GM03348 (cell line): Measurements from ENCODE around the gene NUP58.
"Not testable (repeated sequence)": the region's sequence is repeated elsewhere in the genome, so short reads cannot be mapped to it uniquely, and the experiment has no call there.

Experiments used
- DNase-seq: peaks from one replicate; pipeline ENCODE4 v3.0.0; 2012; ENCODE audit warnings: low spot score

Gene NUP58

GRCh38 chr13:25306671-25307464 lies 5.4 kb downstream of the NUP58 start:
- DNase-seq, result no peak

DNA sequence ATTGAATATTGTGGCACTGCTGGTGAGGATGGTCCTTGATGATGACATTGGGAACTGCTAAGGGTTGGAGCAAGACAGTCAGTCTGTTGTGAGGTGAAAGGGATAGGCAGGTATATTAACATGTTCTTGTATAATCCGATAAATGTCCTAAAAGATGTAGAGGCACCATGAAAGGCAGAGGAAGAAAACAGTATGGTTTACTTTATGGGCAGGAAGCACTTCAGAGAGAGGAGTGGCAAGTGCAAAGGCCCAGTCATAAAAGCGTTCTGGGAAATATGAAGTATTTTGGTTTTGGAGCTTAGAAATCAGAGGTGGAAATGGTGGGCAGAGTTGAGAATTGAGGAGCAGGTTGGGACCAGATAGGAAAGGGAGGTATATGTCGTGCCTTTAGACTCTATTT lies 9.5 kb downstream of the NUP58 start:
- DNase-seq, result no peak

DNA sequence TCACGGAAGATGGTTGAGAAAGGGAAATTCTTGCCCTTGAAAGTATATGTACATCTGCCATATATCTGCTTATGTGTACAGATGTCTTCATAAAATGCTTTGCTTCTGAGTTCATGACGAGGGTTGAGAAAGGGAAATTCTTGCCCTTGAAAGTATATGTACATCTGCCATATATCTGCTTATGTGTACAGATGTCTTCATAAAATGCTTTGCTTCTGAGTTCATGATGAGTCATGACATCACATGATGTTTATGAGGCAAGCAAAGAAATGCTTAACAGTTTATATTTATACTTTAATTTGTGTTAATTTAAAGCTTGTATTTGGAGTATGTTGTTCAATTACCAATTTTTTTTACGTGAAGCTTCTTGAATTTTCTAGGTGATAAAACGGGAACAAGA lies 17.5 kb downstream of the NUP58 start:
- DNase-seq, result not testable (repeated sequence)

- no peak for DNase-seq
Measured at GRCh38 chr13:25319771-25320170, 18.3 kb downstream of the NUP58 start.

- DNase-seq, result no peak
Measured at GRCh38 chr13:25324100-25324499, 22.7 kb downstream of the NUP58 start.

DNA sequence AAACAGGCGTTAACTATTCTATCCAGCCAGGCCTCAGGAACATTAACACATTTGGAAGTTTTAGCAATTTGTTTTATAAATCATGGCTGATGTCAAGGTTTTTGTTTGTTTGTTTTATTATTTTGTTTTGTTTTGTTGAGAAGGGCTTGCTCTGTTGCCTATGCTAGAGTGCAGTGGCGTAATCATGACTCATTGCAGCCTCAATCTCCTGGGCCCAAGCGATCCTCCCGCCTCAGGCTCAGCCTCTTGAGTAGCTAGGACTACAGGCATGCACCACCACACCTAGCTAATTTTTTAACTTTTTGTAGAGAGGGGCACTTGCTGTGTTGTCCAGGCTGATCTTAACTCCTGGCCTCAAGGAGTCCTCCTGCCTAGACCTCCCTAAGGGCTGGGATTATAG lies 28.3 kb downstream of the NUP58 start:
- DNase-seq, result no peak

GRCh38 chr13:25330541-25330940 lies 29.1 kb downstream of the NUP58 start:
- no peak for DNase-seq

- DNase-seq, result peak; percentile 10
Measured at GRCh38 chr13:25335856-25336255, 34.4 kb downstream of the NUP58 start.

DNA sequence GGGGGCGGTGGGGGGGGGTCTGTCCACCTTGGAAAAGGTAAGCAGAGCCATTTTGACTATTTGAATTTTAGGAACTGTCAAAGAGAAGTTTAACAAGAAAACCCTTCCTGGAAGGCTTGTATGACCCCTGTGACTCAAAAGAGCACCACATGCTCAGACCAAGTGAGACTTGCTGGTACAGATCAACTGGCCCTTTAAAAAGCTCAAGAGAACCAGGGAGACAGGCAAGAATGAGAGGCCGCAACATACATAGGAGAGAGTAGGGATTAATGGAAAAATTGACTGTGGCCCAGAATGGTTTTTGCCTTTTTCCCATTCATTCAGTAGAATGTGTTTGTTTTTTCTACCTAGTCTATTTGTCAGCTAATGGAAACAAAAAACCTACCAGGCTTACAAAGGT lies 44.2 kb downstream of the NUP58 start:
- DNase-seq, result no peak

GRCh38 chr13:25347151-25347550 lies 45.7 kb downstream of the NUP58 start:
- DNase-seq, result no peak

DNA sequence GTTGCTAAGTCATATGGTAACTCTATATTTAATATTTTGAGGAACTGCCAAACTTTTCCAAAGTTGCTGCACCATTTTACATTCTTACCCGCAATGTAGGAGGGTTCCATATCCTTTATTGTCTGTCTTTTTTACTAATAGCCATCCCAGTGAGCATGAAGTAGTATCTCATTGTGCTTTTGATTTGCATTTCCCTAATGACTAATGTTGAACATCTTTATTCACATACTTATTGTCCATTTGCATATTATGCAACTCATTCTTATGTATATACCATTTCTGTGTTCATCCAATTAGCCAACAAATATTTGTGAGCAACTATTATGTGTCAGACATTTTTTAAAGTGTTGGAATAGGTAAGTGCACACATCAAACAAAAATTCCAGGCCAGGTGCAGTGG lies 50.0 kb downstream of the NUP58 start:
- DNase-seq, result no peak

DNA sequence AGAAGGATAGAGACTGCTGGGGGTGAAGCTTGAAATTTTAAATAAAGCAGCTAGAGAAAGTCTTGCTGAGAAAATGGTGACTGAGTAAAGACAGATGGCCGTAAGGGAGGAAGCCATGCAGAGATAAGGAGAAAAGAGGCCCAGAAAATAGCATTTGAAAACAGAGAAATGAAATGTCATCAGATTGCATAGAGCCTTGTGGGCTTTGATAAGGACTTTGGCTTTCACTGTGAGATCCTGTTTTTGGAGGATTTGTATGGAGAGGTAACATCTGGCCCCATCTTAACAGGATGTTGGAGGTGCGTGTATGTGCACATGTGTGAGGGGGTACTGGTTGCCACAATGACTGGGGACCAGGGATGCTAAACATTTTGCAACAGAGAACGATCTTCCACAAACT lies 50.8 kb downstream of the NUP58 start:
- DNase-seq, result no peak

DNA sequence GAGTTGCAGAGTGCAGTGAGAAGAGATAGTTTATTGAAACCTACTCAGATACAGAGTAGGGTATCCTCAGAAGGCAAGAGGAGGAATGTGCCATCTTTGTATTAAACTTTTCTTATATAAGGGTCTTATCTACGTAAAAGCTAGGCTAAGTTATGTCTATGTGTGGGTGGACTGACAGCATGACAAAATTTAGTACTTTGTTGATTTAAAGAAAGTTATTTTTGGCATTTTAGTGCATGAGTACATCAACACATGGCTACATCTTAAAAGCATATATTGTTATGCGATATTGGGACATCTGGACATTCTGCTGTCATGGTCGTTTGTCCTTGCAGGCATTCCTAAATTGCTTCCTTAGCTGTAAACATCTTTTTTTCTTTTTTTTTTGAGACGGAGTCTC lies 51.4 kb downstream of the NUP58 start:
- no peak for DNase-seq

DNA sequence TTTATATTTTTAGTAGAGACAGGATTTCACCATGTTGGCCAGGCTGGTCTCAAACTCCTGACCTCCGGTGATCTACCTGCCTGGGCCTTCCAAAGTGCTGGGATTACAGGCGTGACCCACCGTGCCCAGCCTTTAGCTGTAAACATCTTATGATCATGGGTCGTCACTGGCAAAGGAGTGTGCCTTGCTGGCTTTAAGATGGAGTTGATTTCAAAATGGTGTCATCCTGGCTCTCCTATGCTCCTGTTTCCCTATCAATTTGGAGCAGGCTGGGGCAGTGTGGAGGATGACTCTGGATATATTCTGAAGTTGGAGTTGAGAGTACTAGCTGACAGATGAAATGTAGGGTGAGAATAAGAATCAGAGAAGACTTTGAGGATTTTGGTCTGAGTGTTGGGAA lies 51.9 kb downstream of the NUP58 start:
- no peak for DNase-seq

DNA sequence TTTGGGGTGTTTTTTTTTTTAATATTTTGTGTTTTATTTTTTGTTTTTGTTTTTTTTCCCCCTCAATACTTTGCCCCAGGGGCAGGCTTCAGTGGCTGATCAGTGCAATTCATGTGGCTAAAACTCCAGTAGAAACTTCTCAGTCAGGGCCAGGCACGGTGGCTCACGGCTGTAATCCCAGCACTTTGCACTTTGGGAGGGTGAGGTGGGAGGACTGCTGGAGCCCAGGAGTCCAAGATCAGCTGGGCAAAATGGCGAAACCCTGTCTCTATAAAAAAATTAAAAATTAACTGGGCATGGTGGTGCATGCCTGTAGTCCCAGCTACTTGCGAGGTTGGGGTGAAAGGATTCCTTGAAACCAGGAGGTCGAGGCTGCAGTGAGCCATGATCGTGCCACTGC lies 53.0 kb downstream of the NUP58 start:
- DNase-seq, result no peak

DNA sequence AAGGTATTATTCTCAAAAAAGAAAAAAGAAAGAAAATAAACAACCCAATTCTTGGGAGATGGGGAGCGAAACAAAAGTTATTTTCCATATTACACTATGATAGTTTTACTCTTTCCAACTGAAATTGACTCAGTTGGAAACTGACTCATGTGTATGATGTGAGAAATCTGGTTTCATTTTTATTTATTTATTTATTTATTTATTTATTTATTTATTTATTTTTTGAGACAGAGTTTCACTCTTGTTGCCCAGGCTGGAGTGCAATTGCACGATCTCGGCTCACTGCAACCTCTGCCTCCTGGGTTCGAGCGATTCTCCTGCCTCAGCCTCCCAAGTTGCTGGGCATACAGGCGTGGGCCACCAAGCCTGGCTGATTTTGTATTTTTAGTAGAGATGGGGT lies 59.0 kb downstream of the NUP58 start:
- DNase-seq, result not testable (repeated sequence)

DNA sequence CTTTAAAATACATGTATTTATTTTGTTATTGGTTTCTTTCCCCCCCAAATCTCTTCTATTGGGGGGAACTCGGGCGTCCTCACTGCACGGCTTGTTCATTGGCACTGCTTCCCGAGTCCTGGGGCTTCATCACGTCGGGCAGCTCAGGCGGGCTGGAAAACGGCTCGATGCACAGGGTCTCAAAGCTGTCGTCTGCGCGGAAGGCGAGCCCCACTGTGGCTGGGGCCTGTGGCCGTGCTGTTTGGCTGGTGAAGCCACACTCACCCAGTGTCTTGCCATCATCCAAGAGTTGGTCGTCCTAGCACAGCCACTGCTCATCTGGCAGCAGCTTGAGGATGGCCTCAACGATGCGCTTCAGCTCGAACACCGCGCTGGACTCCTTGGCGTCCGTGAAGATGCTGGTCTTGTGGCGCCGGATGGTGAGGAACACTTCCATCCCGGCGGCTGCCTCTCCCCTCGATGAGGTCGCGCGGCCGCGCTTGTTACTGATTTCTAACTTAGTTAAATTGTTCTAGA lies 64.4 kb downstream of the NUP58 start:
- DNase-seq, result no peak

- no peak for DNase-seq
Measured at GRCh38 chr13:25371158-25371874, 69.9 kb downstream of the NUP58 start.

DNA sequence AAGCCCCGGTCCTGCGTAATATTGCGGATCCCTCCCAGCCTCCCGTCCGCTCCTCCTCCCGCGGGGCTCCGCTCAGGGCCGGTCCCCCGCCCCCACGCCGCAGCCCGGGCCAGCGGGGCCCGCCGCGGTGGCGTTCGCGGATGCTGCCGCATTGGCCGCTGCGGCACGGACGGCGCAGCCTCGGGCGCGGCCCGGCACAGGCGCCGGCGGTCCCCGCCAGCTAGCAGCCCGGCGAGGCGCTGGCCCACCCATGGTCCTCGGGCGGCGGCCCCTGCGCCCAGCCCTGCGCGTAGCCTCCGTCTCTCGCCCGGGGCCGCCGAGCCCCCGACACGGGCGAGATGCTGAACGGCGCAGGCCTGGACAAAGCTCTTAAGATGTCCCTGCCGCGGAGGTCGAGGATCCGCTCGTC lies 70.5 kb downstream of the NUP58 start, which contains the start of gene ATP8A2:
ATP8A2 (plus strand) TSS at position 100 of the 409 bp plus-strand sequence; CDS start at position 339, 239 bp downstream.
- peak; percentile 47 for DNase-seq

DNA sequence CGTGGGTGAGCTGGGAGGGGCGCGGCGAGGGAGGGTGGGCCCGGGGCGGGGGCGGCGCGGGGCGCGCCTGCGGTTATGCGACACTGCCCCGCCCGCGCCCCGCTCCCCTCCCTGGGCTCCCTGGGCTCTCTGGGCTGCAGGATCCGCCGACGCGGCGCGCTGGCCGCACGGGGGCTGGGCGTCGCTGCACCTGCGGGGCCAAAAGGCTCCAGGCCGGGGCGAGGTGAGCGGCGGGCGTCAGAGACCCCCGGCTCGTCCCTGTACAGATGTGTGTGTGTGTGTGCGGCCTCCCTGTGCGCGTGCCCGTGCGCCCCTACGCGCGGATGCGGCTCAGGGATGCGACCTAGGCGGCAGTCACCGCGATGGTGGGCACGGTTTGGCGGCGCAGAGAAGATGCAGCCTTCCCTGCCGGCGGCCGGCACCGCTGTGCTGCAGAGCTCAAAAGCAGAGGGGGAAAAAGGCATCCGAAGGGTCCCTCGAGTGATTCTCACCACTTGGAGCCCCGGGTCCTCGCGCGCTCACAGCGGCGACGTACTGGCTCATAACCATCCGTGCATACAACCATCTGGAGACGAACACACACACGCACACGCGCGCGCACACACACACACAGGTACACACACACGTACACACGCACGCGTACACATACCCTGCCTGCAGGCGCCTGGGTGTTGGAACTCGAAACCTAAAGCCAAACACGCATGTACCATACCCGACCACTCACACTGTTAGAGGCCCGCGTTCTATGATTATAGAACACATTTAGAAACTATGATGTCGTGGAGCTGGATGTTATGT lies 71.1 kb downstream of the NUP58 start:
- no peak for DNase-seq

DNA sequence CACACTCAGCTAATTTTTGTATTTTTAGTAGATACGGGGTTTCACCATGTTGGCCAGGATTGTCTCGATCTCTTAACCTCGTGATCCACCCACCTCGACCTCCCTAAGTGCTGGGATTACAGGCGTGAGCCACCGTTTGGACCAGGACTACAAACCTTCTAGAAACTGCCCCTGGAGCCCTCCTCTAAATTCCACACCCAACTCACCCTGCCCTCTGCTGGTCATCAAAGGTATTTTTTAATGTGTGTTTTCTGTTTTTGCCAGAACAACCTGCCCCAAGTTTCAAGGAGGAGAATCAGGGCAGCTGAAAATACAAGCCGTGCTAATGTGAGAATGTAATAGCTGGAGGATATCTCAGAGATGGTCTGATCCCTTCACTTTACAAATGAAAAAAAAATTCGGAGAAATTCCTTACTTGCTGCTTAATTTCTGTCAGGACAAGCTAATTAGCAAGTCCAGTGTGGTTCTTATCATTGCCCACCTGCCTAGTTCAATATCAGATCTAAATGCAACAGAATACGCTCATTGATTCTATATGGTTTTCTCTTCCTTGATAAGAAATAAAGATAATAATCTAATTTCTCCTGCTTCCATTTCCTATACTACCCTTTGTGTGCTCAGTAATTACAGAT lies 74.4 kb downstream of the NUP58 start:
- peak; percentile 71 for DNase-seq
